Karpas-422 (cell line): ENCODE data around the gene DCXR. TPM values are rescaled to one million over a fixed set of nuclear protein-coding genes. Genes with fewer than 3 reads are reported as not detected.

Experiments
- DNase-seq: peaks from one replicate; pipeline ENCODE4 v3.0.0-alpha.2; 2015
- H2AFZ ChIP-seq: fragments of 200-600 bp; sonication (generic); 2 replicates; pipeline ENCODE4 v1.6.1; 2014; ENCODE audit warnings: antibody characterized with exemption, low read length, mixed read lengths
- H3K27ac ChIP-seq: fragments of 200-600 bp; sonication (generic); 2 replicates; pipeline ENCODE4 v1.5.1; 2014; ENCODE audit warnings: mild to moderate bottlenecking, low read length, moderate library complexity
- H3K27me3 ChIP-seq: fragments of 200-600 bp; sonication (generic); 2 replicates; pipeline ENCODE4 v1.6.1; 2014; ENCODE audit warnings: low read length, mixed read lengths
- H3K36me3 ChIP-seq: fragments of 200-600 bp; sonication (generic); 2 replicates; pipeline ENCODE4 v1.6.1; 2014; ENCODE audit warnings: low read length, mixed read lengths; ENCODE audit not compliant: insufficient read depth
- H3K4me1 ChIP-seq: fragments of 200-600 bp; sonication (generic); 2 replicates; pipeline ENCODE4 v1.6.1; 2014; ENCODE audit warnings: mild to moderate bottlenecking, low read length, mixed read lengths
- H3K4me2 ChIP-seq: fragments of 200-600 bp; sonication (generic); 2 replicates; pipeline ENCODE4 v1.6.1; 2014; ENCODE audit warnings: low read length, low read depth, mild to moderate bottlenecking; ENCODE audit not compliant: poor library complexity, severe bottlenecking
- H3K4me3 ChIP-seq: fragments of 200-600 bp; sonication (generic); 2 replicates; pipeline ENCODE4 v1.5.1; 2014; ENCODE audit warnings: mild to moderate bottlenecking, antibody characterized with exemption, low read length, mixed read lengths
- H3K79me2 ChIP-seq: fragments of 200-600 bp; sonication (generic); 2 replicates; pipeline ENCODE4 v1.6.1; 2014; ENCODE audit warnings: mild to moderate bottlenecking, low read length, mixed read lengths
- H3K9ac ChIP-seq: fragments of 200-600 bp; sonication (generic); 2 replicates; pipeline ENCODE4 v1.6.0; 2014; ENCODE audit warnings: low read length
- H3K9me2 ChIP-seq: fragments of 200-600 bp; sonication (generic), shearing (Covaris generic); replicated peaks from 2 replicates; pipeline ENCODE4 v1.6.0; 2014; ENCODE audit warnings: mild to moderate bottlenecking, low read length, moderate library complexity; ENCODE audit not compliant: insufficient read depth
- H3K9me3 ChIP-seq: fragments of 300-700, 200-600 bp; sonication (generic); 2 replicates; pipeline ENCODE4 v1.6.1; 2014; ENCODE audit warnings: low read length, mixed read lengths
- H4K20me1 ChIP-seq: fragments of 200-600 bp; sonication (generic); 2 replicates; pipeline ENCODE4 v1.6.1; 2014; ENCODE audit warnings: mild to moderate bottlenecking, antibody characterized with exemption, low read length, low read depth; ENCODE audit not compliant: insufficient read depth
- total RNA-seq: library from RNA; depleted of rRNA; stranded (reverse); fragments of >200 nt; shearing (Covaris generic); gene quantifications from 2 replicates; pipeline ENCODE4 v1.2.3, GENCODE V29; 2014; ENCODE audit warnings: low replicate concordance

Gene DCXR
- total RNA-seq, 1 experiment from 2014 or later: 103 TPM

DNA sequence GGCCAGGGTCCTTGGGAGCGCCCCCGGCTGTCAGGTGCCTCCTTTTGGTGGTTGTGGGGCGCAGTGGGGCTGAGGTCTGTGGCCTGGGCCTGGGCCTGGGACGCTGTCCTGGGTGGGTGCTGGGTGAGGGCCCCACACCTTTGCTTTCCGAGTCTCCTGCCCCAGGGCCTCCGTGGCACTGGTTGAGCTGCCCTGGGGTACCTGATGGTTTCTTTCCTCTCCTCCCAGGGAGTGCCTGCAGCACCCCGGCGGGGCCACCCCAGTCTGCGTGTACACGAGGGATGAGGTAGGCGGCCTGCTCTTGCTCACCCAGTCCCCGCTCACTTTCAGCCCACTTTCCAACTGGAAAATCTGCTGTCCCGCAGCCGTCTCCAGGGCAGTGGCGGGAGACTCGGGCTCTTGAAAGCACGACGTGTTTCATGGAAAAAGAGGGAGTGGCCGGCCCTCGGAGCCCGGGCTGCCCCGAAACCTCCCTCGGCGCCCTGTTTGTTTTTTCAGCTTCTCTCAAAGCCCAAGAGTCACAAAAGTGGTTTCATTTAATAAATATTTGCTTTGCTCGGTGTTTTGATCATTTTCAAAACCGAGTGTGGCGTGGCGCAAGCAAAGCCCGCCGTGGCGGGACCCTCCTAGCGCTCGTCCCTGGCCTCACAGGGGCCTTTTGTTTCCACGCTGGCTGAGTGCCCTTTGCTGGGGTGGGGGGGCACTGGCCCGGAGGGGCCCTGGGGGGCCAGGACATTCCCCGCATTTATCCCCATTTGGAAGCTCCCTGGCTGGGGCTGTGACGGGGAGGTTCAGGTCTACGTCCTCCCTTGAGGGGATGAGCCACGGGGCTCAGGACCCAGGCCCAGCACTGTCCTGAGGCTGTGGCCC, 42.7 kb downstream of the DCXR start:
- Histone ChIP-seq H3K27me3 (no peaks in the 10 kb centered on the region), H3K9me3 (no peaks in the 10 kb centered on the region), H3K4me2 (no peak overlapping the region), H3K9me2 (no peaks in the 10 kb centered on the region), H3K79me2 (no peaks in the 10 kb centered on the region), H3K36me3 (no peaks in the 10 kb centered on the region), H4K20me1 (no peaks in the 10 kb centered on the region), H3K4me1 (no peaks in the 10 kb centered on the region), H3K27ac (no peak overlapping the region), H2AFZ (no peak overlapping the region), H3K9ac (no peak overlapping the region), H3K4me3 (no peak overlapping the region)
- no peak for DNase-seq

DNA sequence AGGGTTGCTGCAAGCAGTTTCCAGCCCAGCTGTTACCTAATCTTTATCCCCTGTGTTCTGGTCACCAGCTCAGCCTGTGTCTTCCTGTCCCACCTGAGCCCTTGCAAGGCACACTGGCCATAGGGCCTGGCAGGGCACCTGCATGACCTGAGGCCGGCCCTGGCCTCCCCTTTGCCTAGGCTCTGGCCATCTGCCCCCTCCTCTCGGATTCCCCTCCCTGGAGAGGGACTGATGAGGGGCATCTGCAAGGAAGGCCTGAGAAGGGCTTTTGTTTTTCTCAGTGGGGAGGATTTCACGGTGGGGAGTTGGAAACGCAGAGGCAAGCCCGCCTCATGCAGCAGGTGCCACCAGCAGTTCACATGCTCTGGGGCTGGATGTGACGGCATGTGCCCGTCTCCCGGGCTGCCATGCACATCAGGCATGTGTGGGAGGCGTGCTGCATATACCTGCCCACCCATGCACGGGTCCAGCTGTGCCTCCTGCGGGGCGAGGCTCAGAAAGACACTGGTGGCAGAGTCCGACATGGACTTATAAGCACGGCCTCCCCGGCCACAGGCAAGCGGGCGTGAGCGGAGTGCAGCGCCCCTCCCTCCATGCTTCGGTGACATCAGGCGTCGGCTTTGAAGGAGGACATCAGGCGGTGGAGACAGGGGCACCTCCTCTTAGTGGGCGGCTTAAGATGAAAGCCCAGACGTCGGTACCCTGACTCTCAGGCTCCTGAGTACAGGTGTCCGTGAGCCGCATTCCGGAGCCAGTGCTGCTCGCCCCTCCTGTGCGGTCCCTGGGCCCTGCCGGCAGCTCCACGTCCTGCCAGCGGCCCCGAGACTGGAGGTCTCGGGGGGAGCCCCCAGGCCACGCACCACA, 43.5 kb downstream of the DCXR start:
- no peaks in the 10 kb centered on the region for H4K20me1 ChIP-seq
- no peak overlapping the region for H3K4me3 ChIP-seq
- H3K36me3 ChIP-seq: no peaks in the 10 kb centered on the region
- no peak overlapping the region for H3K4me2 ChIP-seq
- no peak overlapping the region for H3K9ac ChIP-seq
- no peaks in the 10 kb centered on the region for H3K9me3 ChIP-seq
- no peaks in the 10 kb centered on the region for H3K9me2 ChIP-seq
- no peak for DNase-seq
- no peaks in the 10 kb centered on the region for H3K4me1 ChIP-seq
- no peak overlapping the region for H3K27ac ChIP-seq
- H2AFZ ChIP-seq: no peak overlapping the region
- no peaks in the 10 kb centered on the region for H3K27me3 ChIP-seq
- no peaks in the 10 kb centered on the region for H3K79me2 ChIP-seq

DNA sequence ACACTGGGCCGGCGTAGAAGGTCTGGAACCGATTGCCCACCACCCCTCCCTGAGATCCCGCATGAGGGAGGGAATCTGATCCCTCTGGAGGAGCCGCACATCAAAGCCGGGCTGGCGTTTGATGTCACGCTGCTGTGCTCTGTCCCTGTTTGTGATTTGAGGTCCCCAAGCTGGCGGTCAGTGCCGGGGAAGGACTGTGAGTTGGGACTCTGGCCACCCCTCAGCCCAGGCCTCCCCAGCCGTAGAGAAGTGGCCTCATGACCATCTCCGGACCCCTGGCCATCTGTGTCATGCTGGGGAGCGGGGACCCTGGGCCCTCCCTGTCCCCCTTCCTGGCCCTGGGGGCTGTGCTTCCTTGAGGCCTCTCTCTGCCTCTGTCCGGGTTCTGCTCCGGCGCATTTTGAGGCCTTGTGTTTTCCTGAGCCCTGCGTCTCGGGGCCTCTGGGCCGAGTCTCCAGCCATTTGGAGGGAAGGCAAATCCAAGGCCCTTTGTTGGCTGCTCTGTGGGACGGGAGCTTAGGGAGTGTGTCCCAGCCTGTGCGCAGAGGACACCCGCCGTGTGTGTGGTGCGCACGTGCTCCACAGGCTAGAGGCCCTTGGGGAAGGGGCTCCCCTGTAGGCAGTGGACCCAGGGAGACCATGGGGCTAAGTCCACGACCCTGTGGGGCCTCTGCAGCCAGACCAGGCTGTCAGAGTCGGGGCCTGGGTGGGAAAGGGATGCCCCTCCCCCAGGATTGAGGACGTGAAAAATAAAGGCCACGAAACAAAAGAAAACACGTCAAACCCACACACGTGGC, 45.0 kb downstream of the DCXR start:
- Histone ChIP-seq H3K9me2 (no peaks in the 10 kb centered on the region), H3K27ac (no peak overlapping the region), H3K4me1 (no peaks in the 10 kb centered on the region), H3K4me2 (no peak overlapping the region), H3K9me3 (no peaks in the 10 kb centered on the region), H3K36me3 (no peaks in the 10 kb centered on the region), H4K20me1 (no peaks in the 10 kb centered on the region), H3K9ac (no peak overlapping the region), H2AFZ (no peak overlapping the region), H3K79me2 (no peaks in the 10 kb centered on the region), H3K4me3 (no peak overlapping the region), H3K27me3 (no peaks in the 10 kb centered on the region)
- DNase-seq: no peak

DNA sequence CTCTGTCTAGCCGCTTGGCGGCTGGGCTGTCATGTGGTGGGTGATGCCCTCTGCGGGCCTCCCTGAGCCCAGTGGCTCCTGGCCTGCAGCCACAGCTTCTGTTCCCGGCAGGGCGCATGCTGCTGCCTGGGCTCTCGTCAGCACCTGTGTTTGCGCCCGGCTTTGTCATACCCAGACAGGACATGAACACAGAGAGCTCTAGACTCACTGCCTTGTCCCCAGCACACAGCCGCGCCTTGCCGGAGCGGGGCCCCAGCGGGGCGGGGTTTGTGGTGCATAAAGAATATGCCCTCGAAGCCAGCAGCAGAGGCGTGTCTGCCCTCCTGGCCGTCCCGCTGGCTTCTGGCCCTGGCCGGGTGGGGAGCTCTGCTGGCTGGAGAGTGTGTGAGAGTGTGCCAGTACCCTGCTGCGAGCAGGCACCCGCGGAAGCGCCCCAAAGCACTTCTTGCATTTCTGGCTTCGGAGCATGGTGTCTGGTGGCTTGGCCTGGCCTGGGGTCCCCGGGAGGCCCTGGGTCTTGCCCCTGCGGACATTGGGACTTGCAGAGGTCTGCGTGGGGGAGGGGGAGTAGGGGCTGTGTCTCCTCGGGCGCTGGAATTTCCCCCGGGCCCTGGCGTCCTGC, 45.7 kb downstream of the DCXR start:
- no peak for DNase-seq
- H3K4me1 ChIP-seq: no peaks in the 10 kb centered on the region
- H3K9ac ChIP-seq: no peak overlapping the region
- H3K27ac ChIP-seq: no peak overlapping the region
- no peaks in the 10 kb centered on the region for H3K9me2 ChIP-seq
- no peaks in the 10 kb centered on the region for H3K9me3 ChIP-seq
- H3K36me3 ChIP-seq: no peaks in the 10 kb centered on the region
- H3K79me2 ChIP-seq: no peaks in the 10 kb centered on the region
- H4K20me1 ChIP-seq: no peaks in the 10 kb centered on the region
- no peaks in the 10 kb centered on the region for H3K27me3 ChIP-seq
- H3K4me2 ChIP-seq: no peak overlapping the region
- H3K4me3 ChIP-seq: no peak overlapping the region
- H2AFZ ChIP-seq: no peak overlapping the region

DNA sequence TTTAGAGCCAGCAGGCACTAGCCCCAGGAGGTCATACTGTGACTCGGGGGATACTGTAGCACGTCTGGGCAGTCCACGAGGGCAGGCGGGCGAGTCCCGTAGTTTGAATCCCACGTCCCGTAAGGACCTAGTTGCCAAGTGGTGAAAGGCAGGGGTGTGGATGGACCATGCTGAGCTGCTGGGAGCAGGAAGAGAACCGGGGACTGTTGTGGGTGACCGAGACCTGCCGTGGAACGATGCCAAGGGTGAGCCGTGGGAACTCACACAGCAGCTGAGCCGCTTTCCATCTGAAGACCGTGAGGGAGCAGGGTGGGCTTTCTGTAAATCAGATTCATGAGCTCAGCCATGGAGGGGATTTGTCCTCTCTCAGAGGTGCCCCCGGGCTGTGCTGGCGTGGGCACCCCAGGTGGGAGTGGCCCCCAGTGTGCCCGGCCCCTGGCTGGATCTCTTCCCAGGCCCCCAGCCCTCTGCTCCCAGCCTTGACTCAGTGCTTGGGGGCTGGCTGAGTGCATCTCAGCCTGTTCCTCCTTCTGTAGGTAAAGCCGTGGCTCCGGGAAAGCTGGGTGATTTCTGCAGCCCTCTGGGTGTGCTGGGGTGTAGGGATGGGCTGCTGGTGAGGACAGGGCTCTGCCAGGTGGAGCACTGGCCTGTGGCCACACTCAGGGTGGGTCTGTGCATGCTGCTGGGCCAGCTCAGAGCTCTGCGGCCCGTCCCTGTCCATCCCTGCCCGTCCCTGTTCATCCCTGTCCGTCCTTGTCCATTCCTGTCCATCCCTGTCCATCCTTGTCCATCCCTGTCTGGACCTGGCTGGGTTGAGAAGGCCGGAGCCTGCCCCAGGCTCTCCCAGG, 46.4 kb downstream of the DCXR start:
- Histone ChIP-seq H3K79me2 (no peaks in the 10 kb centered on the region), H3K36me3 (no peaks in the 10 kb centered on the region), H3K9me3 (no peaks in the 10 kb centered on the region), H3K9me2 (no peaks in the 10 kb centered on the region), H2AFZ (no peak overlapping the region), H4K20me1 (no peaks in the 10 kb centered on the region), H3K27ac (no peak overlapping the region), H3K4me3 (no peak overlapping the region), H3K4me1 (no peaks in the 10 kb centered on the region), H3K27me3 (no peaks in the 10 kb centered on the region), H3K4me2 (no peak overlapping the region), H3K9ac (no peak overlapping the region)
- no peak for DNase-seq

DNA sequence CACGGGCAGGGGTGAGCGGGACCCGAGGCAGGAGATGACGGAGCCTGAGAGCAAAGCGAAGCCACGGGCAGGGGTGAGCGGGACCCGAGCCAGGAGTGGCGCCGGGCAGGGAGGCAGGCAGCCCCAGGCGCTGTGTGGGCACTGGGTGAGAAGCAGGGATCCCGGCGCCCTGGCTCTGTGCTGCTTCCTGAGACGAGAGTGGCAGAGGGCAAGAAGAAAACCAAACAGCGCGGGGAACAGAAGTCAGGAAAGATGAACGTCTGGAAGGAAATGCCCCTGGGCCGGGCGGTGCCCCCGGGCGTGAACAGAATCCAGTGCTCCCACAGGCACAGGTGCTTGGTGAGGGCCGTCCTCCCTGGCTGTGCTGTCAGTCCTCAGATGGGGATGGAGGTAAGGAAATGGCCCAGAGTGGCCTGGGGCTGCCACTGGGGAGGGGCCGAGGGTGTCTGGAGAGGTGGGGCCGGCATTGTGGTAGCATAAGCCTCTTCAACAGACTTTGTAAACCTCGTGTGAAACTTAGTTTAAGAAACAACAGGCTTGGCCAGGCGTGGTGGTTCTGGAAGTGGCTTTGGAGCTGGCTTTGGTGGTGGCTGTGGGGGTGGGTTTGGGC, 50.2 kb downstream of the DCXR start:
- Histone ChIP-seq H3K79me2 (no peaks in the 10 kb centered on the region), H3K36me3 (no peaks in the 10 kb centered on the region), H3K4me2 (no peak overlapping the region), H4K20me1 (no peaks in the 10 kb centered on the region), H3K9me2 (no peaks in the 10 kb centered on the region), H3K27me3 (no peaks in the 10 kb centered on the region), H3K9ac (no peak overlapping the region), H2AFZ (no peak overlapping the region), H3K4me3 (no peak overlapping the region), H3K4me1 (no peaks in the 10 kb centered on the region), H3K27ac (no peak overlapping the region), H3K9me3 (no peaks in the 10 kb centered on the region)
- no peak for DNase-seq

DNA sequence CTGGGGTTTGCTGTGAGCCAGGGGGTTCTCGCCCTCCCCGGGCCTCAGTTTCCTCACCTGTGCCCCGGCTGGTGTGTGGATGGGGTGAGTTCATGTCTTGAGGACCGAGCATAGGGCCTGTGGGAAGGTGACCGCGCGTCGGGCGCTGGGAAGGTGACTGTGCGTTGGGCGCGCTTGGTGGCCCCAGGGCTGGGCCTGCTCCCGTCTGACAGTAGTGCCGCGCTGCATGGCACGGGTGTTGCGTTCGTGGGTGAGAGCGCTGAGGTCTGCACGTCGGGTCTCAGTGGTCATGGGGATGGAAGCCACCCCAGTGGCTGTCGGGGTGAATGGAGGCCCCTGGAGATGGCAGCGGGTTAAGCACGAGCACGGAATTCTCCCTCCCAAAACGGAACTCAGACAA, 50.9 kb downstream of the DCXR start:
- Histone ChIP-seq H3K79me2 (no peaks in the 10 kb centered on the region), H3K9ac (no peak overlapping the region), H3K4me1 (no peaks in the 10 kb centered on the region), H3K9me3 (no peaks in the 10 kb centered on the region), H3K27ac (no peak overlapping the region), H3K4me3 (no peak overlapping the region), H3K4me2 (no peak overlapping the region), H3K27me3 (no peaks in the 10 kb centered on the region), H2AFZ (no peak overlapping the region), H3K9me2 (no peaks in the 10 kb centered on the region), H3K36me3 (no peaks in the 10 kb centered on the region), H4K20me1 (no peaks in the 10 kb centered on the region)
- no peak for DNase-seq
